Smooth muscle cell (in vitro differentiated cells): ENCODE results near the gene ST14. TPM values are rescaled to one million over a fixed set of nuclear protein-coding genes. Genes with fewer than 3 reads are reported as not detected.

ENCODE experiments used
- DNase-seq: peaks from one replicate; lab custom pipeline; 2025; ENCODE audit not compliant: unreplicated experiment; lab: John Stamatoyannopoulos, UW
- H2AFZ ChIP-seq: fragments of 200-600 bp; sonication (generic); 2 replicates; pipeline ENCODE4 v1.6.0; 2016; ENCODE audit warnings: antibody characterized with exemption, low read depth, mild to moderate bottlenecking
- H3F3A ChIP-seq: fragments of 200-600 bp; sonication (generic); 2 replicates; pipeline ENCODE4 v1.6.0; 2017; ENCODE audit warnings: antibody characterized with exemption, low read depth
- H3K27ac ChIP-seq: fragments of 200-600 bp; sonication (generic); 2 replicates; pipeline ENCODE4 v1.5.1; 2016; ENCODE audit warnings: low read depth, mild to moderate bottlenecking
- H3K27me3 ChIP-seq: fragments of 200-600 bp; sonication (generic); 2 replicates; pipeline ENCODE4 v1.6.1; 2016; ENCODE audit warnings: low read depth, mild to moderate bottlenecking
- H3K36me3 ChIP-seq: fragments of 200-600 bp; sonication (generic); 2 replicates; pipeline ENCODE4 v1.5.1; 2016; ENCODE audit warnings: low read depth
- H3K4me1 ChIP-seq: fragments of 200-600 bp; sonication (generic); 2 replicates; pipeline ENCODE4 v1.5.1; 2016; ENCODE audit warnings: low read depth
- H3K4me2 ChIP-seq: fragments of 200-600 bp; sonication (generic); 2 replicates; pipeline ENCODE4 v1.6.0; 2016; ENCODE audit warnings: mild to moderate bottlenecking
- H3K4me3 ChIP-seq: fragments of 200-600 bp; sonication (generic); 2 replicates; pipeline ENCODE4 v1.5.1; 2016; ENCODE audit warnings: mild to moderate bottlenecking
- H3K79me2 ChIP-seq: fragments of 200-600 bp; sonication (generic); 2 replicates; pipeline ENCODE4 v1.6.0; 2016; ENCODE audit warnings: low read depth, mild to moderate bottlenecking
- H3K9ac ChIP-seq: fragments of 200-600 bp; sonication (generic); 2 replicates; pipeline ENCODE4 v1.6.0; 2016; ENCODE audit warnings: low read depth
- H3K9me3 ChIP-seq: fragments of 200-600 bp; sonication (generic); replicated peaks from 2 replicates; pipeline ENCODE4 v1.5.1; 2016; ENCODE audit warnings: low read depth
- H4K20me1 ChIP-seq: fragments of 200-600 bp; sonication (generic); 2 replicates; pipeline ENCODE4 v1.6.0; 2016; ENCODE audit warnings: low read depth
- WGBS: methylation state at CpG from one replicate; pipeline ENCODE4 v1.1.7; 2016; ENCODE audit warnings: low lambda C conversion rate; 5-methylcytosine and 5-hydroxymethylcytosine counted together
- polyA plus RNA-seq: library from polyadenylated mRNA; unstranded; fragments of >200 nt; fragmentation: Nextera tagmentation; extraction: Ambion mirVana; gene quantifications from 2 replicates; pipeline ENCODE4 v1.2.1, GENCODE V29; 2016
- total RNA-seq: library from RNA; depleted of rRNA; stranded (reverse); fragments of >200 nt; gene quantifications from 2 replicates; pipeline ENCODE4 v1.2.3, GENCODE V29; 2014
- TF ChIP-seq, protein P1 (sequence below): fragments of 200-600 bp; sonication (generic); IDR thresholded peaks from 2 replicates; pipeline ENCODE4 v1.5.1; 2017; ENCODE audit warnings: borderline replicate concordance, mild to moderate bottlenecking, antibody characterized with exemption; ENCODE audit not compliant: insufficient read depth, poor library complexity, severe bottlenecking

Gene ST14
- total and polyA plus RNA-seq, 2 experiments from 2014 or later: 2.4 to 7.7 TPM

DNA sequence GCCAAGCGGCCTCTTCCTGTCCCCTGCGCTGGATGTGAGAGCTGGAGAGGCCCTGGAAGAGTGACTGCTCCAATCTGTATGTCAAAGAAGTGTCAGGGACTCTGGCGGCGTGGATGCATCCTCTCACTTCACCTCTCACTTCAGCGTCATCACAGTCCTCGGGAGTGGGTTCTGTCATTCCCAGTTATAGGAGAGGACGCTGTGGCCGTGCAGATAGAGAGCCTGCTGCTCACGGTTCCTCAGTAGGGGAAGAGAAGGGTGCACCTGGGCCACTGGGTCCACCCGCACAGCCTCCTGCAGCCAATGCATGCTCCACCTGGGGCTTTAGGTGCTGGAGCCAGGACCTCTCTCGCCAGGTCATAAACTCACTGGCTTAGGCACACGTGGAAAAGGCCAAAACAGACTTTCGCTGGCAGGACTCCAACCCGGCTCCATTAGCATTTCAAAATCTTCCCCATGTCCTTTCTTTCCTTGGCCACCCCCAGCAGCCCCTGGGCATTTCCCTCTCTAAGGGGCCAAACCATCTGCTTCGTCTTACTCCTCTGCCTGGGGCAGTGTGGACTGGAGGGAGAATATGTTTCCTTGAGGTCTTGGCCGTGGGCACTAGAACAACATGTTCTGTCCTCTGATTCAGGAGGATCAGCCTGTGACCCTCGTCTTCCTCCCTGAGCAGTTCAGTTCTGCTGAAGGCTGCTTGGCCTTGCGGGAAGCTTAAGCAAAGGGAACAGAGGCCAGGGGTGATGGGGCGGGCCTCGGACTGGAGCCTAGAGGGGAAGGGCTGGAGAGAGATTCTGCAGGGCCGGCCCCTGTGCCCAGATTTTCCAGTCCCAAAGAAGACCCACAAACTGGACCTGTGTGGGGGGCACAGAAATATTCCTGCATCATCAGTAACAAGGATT, 57.8 kb downstream of the ST14 start:
- no peak overlapping the region for H3K27ac ChIP-seq
- H3K9ac ChIP-seq: no peak overlapping the region
- no peaks in the 10 kb centered on the region for H3K9me3 ChIP-seq
- no peaks in the 10 kb centered on the region for H3K4me1 ChIP-seq
- no peak for DNase-seq
- TF ChIP-seq, protein P1, sequence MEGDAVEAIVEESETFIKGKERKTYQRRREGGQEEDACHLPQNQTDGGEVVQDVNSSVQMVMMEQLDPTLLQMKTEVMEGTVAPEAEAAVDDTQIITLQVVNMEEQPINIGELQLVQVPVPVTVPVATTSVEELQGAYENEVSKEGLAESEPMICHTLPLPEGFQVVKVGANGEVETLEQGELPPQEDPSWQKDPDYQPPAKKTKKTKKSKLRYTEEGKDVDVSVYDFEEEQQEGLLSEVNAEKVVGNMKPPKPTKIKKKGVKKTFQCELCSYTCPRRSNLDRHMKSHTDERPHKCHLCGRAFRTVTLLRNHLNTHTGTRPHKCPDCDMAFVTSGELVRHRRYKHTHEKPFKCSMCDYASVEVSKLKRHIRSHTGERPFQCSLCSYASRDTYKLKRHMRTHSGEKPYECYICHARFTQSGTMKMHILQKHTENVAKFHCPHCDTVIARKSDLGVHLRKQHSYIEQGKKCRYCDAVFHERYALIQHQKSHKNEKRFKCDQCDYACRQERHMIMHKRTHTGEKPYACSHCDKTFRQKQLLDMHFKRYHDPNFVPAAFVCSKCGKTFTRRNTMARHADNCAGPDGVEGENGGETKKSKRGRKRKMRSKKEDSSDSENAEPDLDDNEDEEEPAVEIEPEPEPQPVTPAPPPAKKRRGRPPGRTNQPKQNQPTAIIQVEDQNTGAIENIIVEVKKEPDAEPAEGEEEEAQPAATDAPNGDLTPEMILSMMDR: no peak
- H4K20me1 ChIP-seq: no peaks in the 10 kb centered on the region
- no peaks in the 10 kb centered on the region for H3F3A ChIP-seq
- H3K36me3 ChIP-seq: no peaks in the 10 kb centered on the region
- H3K4me3 ChIP-seq: no peak overlapping the region
- H2AFZ ChIP-seq: no peak overlapping the region
- no peak overlapping the region for H3K4me2 ChIP-seq
- H3K27me3 ChIP-seq: peaks cover 42% of the 10 kb centered on the region
- 78% methylated on average over 21 of the region's 21 CpGs for WGBS
- no peaks in the 10 kb centered on the region for H3K79me2 ChIP-seq

DNA sequence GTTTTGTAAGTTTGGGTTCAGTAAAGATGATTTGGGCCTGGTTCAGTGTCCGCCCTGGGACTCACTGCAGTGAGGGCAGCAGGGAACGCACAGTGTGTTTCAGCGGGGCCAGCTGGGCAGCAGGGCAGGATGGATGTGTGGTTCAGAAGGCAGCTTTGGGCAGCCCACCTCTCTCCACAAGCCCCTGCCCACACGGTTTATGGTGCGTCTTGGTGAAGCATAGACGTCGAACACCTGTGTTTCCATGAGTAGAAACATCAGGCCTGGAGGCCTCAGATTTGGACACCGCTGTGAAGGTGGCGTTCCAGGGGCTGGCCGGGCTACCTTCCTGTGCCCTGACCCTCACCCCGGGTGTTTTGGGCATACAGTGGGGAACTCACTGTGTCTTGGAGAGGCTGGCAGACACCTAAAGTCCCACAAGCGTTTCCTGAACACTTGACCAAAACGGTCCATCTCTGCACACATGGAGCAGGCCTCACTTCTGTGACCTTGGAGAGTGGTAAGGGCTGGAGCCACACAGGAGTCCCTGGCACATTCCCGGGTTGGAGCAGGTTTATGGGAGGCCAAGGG, 59.0 kb downstream of the ST14 start:
- Histone ChIP-seq H3K9ac (no peak overlapping the region), H3K27me3 (peaks cover 36% of the 10 kb centered on the region), H3F3A (no peaks in the 10 kb centered on the region), H3K4me1 (no peaks in the 10 kb centered on the region), H2AFZ (no peak overlapping the region), H3K4me2 (no peak overlapping the region), H4K20me1 (no peaks in the 10 kb centered on the region), H3K4me3 (no peak overlapping the region), H3K79me2 (no peaks in the 10 kb centered on the region), H3K27ac (no peak overlapping the region), H3K9me3 (no peaks in the 10 kb centered on the region), H3K36me3 (no peaks in the 10 kb centered on the region)
- TF ChIP-seq, protein P1: no peak
- no peak for DNase-seq
- 92% methylated on average over 14 of the region's 14 CpGs for WGBS

DNA sequence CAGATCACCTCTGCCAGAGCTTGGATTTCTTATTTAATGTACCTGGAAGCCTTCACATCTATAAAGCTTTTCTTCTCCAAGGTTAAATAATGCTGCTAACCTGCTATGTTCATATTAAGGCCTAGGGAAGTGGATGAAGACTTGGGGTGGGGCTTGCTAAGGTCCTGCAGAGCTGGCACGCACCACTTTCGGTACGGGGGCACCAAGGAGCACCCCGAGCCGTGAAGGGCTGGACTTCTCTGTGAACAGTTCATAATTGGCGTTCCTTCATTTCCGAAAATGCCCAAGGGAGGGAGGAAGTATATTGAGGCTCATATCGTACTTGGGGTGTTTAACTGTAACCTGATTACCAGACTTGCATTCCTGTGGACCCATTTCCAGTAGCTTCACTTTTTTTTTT, 59.6 kb downstream of the ST14 start:
- H3K79me2 ChIP-seq: no peaks in the 10 kb centered on the region
- WGBS: 96% methylated on average over 8 of the region's 8 CpGs
- no peaks in the 10 kb centered on the region for H3K4me1 ChIP-seq
- no peak overlapping the region for H3K4me2 ChIP-seq
- no peak overlapping the region for H3K27ac ChIP-seq
- H3K9me3 ChIP-seq: no peaks in the 10 kb centered on the region
- no peaks in the 10 kb centered on the region for H3K36me3 ChIP-seq
- no peak overlapping the region for H3K4me3 ChIP-seq
- no peaks in the 10 kb centered on the region for H3F3A ChIP-seq
- H2AFZ ChIP-seq: no peak overlapping the region
- peaks cover 36% of the 10 kb centered on the region for H3K27me3 ChIP-seq
- TF ChIP-seq, protein P1: no peak
- H4K20me1 ChIP-seq: no peaks in the 10 kb centered on the region
- no peak for DNase-seq
- H3K9ac ChIP-seq: no peak overlapping the region
